GM12878 (cell line): ENCODE results near the gene CCR3. TPM values are rescaled to one million over a fixed set of nuclear protein-coding genes. Genes with fewer than 3 reads are reported as not detected.
A peak's percentile ranks its signal among the peaks of the same experiment; 100 is the strongest.

Experiments
- ATAC-seq: fragments of 200-7000 bp; cut with Tn5 transposase; 3 replicates; pipeline ENCODE4 v1.9.1; 2020; ENCODE audit warnings: mild to moderate bottlenecking, moderate library complexity
- BruUV-seq: library from RNA; stranded (reverse); fragments of 400-500 nt; replicated peaks from 2 replicates; lab custom pipeline; 2021; lab: Mats Ljungman, UMichigan
- CTCF ChIA-PET: fragments of 300-600 bp; sonication (Branson Sonifier 250); formaldehyde crosslinking; extraction: SDS; loops from one replicate; lab custom pipeline; 2021; ENCODE audit warnings: inconsistent platforms; lab: Yijun Ruan, JAX
- POLR2A ChIA-PET: fragments of 350-600 bp; formaldehyde crosslinking; extraction: SDS; loops from one replicate; lab custom pipeline; 2021; ENCODE audit warnings: inconsistent platforms; lab: Charles Lee
- RAD21 ChIA-PET: fragments of 300-600 bp; sonication (Branson Sonifier 250); formaldehyde crosslinking; loops from one replicate; lab custom pipeline; 2023; ENCODE audit warnings: antibody characterized with exemption; ENCODE audit not compliant: unreplicated experiment; lab: Charles Lee
- SMC1A ChIA-PET: fragments of 300-600 bp; sonication (Branson Sonifier 250); formaldehyde crosslinking; loops from one replicate; lab custom pipeline; 2023; ENCODE audit not compliant: unreplicated experiment, uncharacterized antibody; lab: Charles Lee
- DNase-seq: peaks from one replicate; pipeline ENCODE4 v3.0.0-alpha.2; 2011; ENCODE audit warnings: low read depth, low spot score
- FAIRE-seq: peaks from 3 replicates; lab custom pipeline; 2011; peaks lifted over from hg19 to GRCh38; lab: Jason Lieb, UNC
- H2AFZ ChIP-seq: 2 replicates; pipeline ENCODE4 v1.6.0; 2011; ENCODE audit warnings: low read depth, low read length, control low read depth; ENCODE audit not compliant: control insufficient read depth
- H3K27ac ChIP-seq: 2 replicates; pipeline ENCODE4 v1.5.1; 2011; ENCODE audit warnings: control low read depth; ENCODE audit not compliant: control insufficient read depth, insufficient read depth
- H3K27me3 ChIP-seq, 2 experiments: replicated peaks in 1 of 2; 2 replicates each; pipeline versions ENCODE4 v1.6.0 to v1.6.1; 2011; ENCODE audit warnings: low read length in 1 of 2; ENCODE audit not compliant: control insufficient read depth in 2 of 2, insufficient read depth in 2 of 2
- H3K36me3 ChIP-seq, 2 experiments: 2 replicates each; pipeline ENCODE4 v1.5.1; 2011; ENCODE audit warnings: low read length in 1 of 2; ENCODE audit not compliant: control insufficient read depth in 2 of 2, insufficient read depth in 2 of 2
- H3K4me1 ChIP-seq: 2 replicates; pipeline ENCODE4 v1.6.1; 2011; ENCODE audit warnings: mild to moderate bottlenecking, low read length, moderate library complexity, mixed read lengths; ENCODE audit not compliant: control insufficient read depth, insufficient read depth
- H3K4me2 ChIP-seq: 2 replicates; pipeline ENCODE4 v1.6.0; 2011; ENCODE audit warnings: control low read depth; ENCODE audit not compliant: control insufficient read depth, insufficient read depth
- H3K4me3 ChIP-seq: fragments of 200-600 bp; sonication (generic); 2 replicates; pipeline ENCODE4 v1.5.1; 2016
- H3K79me2 ChIP-seq: 2 replicates; pipeline ENCODE4 v1.6.0; 2011; ENCODE audit warnings: low read length; ENCODE audit not compliant: control insufficient read depth, insufficient read depth
- H3K9ac ChIP-seq: 2 replicates; pipeline ENCODE4 v1.8.0; 2011; ENCODE audit warnings: low read length, control low read depth, mixed read lengths; ENCODE audit not compliant: control insufficient read depth, insufficient read depth
- H3K9me3 ChIP-seq: replicated peaks from 3 replicates; pipeline ENCODE4 v1.5.1; 2011; ENCODE audit warnings: mild to moderate bottlenecking, low read length; ENCODE audit not compliant: control insufficient read depth, insufficient read depth
- H4K20me1 ChIP-seq: 2 replicates; pipeline ENCODE4 v1.6.0; 2011; ENCODE audit not compliant: control insufficient read depth, insufficient read depth
- IKZF2 ChIP-seq, 2 experiments: fragments of 450-650 bp; IDR thresholded peaks; 2 replicates each; pipeline ENCODE4 v1.6.1; 2017; ENCODE audit warnings: mild to moderate bottlenecking in 2 of 2, moderate library complexity in 2 of 2
- NBN ChIP-seq: fragments of 450-650 bp; IDR thresholded peaks from 2 replicates; pipeline ENCODE4 v1.6.1; 2016
- PBX3 ChIP-seq: IDR thresholded peaks from 2 replicates; pipeline ENCODE4 v1.6.1; 2011; ENCODE audit warnings: mild to moderate bottlenecking, low read depth, low read length, moderate library complexity; ENCODE audit not compliant: insufficient replicate concordance
- RAD21 ChIP-seq: IDR thresholded peaks from 2 replicates; pipeline ENCODE4 v1.6.1; 2011; ENCODE audit warnings: mild to moderate bottlenecking, low read depth, low read length, moderate library complexity; ENCODE audit not compliant: insufficient read depth
- SPI1 ChIP-seq: IDR thresholded peaks from 2 replicates; pipeline ENCODE4 v1.6.1; 2011; ENCODE audit warnings: low read depth, mild to moderate bottlenecking, low read length, moderate library complexity, borderline replicate concordance; ENCODE audit not compliant: insufficient read depth
- TCF12 ChIP-seq: IDR thresholded peaks from 2 replicates; pipeline ENCODE4 v1.6.1; 2011; ENCODE audit warnings: low read depth, mild to moderate bottlenecking, low read length
- ZNF207 ChIP-seq: fragments of 450-650 bp; IDR thresholded peaks from 2 replicates; pipeline ENCODE4 v1.6.1; 2014; ENCODE audit warnings: antibody characterized with exemption, mild to moderate bottlenecking, borderline replicate concordance
- WGBS: methylation state at CpG from one replicate; pipeline ENCODE4 v1.1.6; 2016; ENCODE audit warnings: low lambda C conversion rate; ENCODE audit not compliant: insufficient replicate concordance, insufficient coverage; ENCODE audit errors: missing lambda C conversion rate; 5-methylcytosine and 5-hydroxymethylcytosine counted together
- in situ Hi-C: fragments of 300-500 bp; cut with MboI; formaldehyde crosslinking; loops from 9 replicates; pipeline ENCODE4 v1.14.3; 2018; ENCODE audit warnings: mixed read lengths
- intact Hi-C: fragments of 100-400 bp; cut with micrococcal nuclease; formaldehyde crosslinking; loops from one replicate; pipeline ENCODE4 v1.14.2; 2022; ENCODE audit not compliant: unreplicated experiment
- polyA plus RNA-seq, 11 experiments: library from polyadenylated mRNA; depleted of rRNA in 4 of 11; unstranded in 6 of 11; stranded (reverse) in 5 of 11; fragments of >200 nt; fragmentation: Nextera tagmentation in 4 of 11; fragmentation: Illumina TruSeq in 1 of 11; extraction: Ambion mirVana in 4 of 11; extraction: Trizol in 1 of 11; gene quantifications; 1 replicate in 1 of 11; 2 replicates in 10 of 11; pipeline versions ENCODE4 v1.2.1 to v1.2.3, GENCODE V29; 2011 to 2016; ENCODE audit warnings: inconsistent platforms in 2 of 11, missing spikeins in 2 of 11, low read depth in 1 of 11
- total RNA-seq, 4 experiments: library from RNA; depleted of rRNA in 3 of 4; stranded (reverse); fragments of >200 nt in 3 of 4; fragmentation: Illumina TruSeq in 1 of 4; extraction: Trizol in 1 of 4; gene quantifications; 2 replicates each; pipeline versions ENCODE4 v1.2.1 to v1.2.3, GENCODE V29; 2013 to 2021

CCR3 gene
- total and polyA plus RNA-seq, 10 of the 15 experiments (the other 5 are each of a cell fraction or from before 2014, with no cell fraction given) = 0.13 to 0.78 (median 0.41) TPM; not detected in 1

DNA sequence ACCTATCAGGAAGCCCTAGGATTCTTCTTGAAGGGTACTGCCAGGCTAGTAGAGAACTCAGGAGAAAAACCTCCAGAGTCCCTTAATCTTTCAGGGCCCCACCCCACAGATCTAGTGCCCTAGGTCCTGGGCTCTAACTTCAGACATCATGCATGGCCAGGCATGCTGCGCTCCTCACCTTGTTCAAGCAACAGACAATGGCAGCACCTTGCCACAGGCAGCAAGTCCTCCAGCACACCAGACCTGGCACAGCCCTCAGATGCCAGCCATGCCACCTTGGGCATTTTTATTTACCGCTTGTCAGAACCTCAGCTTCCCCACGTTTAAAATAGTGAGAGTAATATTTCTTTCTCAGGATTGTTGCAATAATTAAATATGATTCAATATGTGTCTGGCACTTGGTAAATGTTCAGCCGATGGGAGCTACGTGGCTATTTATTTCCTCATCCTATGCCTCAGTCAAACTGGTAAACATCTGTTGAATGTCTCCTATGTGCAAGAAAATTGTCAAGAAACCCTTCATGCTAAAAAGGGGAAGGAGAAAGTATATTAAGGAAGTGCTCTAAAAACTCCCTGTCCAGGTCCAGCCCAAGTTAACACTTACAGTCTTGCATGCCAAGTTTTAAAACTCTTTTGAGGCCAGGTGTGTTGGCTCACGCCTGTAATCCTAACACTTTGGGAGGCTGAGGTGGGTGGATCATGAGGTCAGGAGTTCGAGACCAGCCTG is 19.7 kb upstream of the CCR3 start (continued):
- peak; percentile 85 for TF ChIP-seq SPI1
- peak; percentile 46 to 70; a peak in 2 of 4 replicates for TF ChIP-seq IKZF2 (IDR thresholded peaks at IDR 0.05)
- no peak for TF ChIP-seq ZNF207
- no peak for TF ChIP-seq TCF12
- peak; percentile 30; the same call in 1 of the 2 replicates for TF ChIP-seq NBN
- no peak for TF ChIP-seq PBX3

DNA sequence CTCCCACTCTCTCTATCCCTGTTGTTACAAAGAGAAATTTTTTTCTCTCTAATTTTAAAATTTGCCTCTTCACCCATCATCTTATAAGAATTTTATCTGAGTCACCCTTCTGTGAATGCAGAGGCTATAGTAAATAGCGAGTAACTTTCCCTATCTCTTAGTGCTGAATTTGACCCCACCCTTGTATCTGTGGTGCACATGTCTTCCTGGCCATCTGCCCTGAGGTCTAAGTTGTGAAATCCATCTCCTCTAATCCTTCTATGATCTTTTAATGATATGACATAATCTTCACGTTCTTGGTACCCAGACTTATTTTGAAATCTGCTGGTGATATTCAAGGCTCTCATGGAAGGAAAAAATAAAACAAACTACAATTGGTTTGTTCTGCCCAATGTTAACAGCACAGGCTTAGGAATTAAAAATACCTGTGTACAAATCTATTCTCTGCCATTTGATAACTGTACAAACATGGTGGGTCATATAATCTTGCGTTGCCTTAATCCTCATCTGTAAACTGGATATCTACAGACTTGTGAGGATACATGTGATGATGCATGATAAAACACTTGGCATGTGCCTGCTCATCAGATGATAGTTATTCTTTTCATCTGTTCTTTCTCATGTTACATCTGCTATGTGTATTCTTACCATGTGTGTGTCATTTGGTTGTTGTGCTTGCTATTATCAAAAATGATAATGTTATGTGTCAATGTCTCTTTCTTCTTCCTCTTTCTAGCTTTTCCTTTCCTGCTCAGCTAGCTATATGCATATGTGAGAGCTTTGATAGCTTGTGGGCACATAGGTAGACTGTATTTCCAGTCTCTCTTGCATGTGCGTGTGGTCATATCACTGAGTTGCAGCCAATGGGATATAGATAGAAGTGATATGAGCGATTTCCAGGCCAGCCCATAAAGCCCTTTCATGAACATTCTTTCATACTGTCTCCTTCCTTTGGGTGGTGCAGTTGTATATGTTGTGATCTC is 13.7 kb upstream of the CCR3 start:
- no TSS peak for BruUV-seq
- ChIA-PET RAD21 (interaction anchor here (0.7 to 1.2 kb wide), 3 partner anchors 140 to 150 kb away, joined by 3 to 5 read pairs (median 3); no protein-coding TSS in a partner anchor), CTCF (interaction anchor here (0.8 to 1.7 kb wide), 3 partner anchors 140 to 150 kb away, joined by 3 to 5 read pairs (median 4); no protein-coding TSS in a partner anchor), POLR2A (no interaction called here), SMC1A (interaction anchor here (1.3 to 1.6 kb wide), 3 partner anchors 139 to 142 kb away, joined by 3 to 5 read pairs (median 4); partner anchors contain the start of gene CCR5)
- peak; percentile 83 for FAIRE-seq
- H4K20me1 ChIP-seq = no peaks in the 10 kb centered on the region; the same call in 1 of the 2 replicates
- peak; percentile 30; the same call in 1 of the 2 replicates for TF ChIP-seq RAD21
- no peak for TF ChIP-seq NBN
- no peak for ATAC-seq
- no peaks in the 10 kb centered on the region for H3K79me2 ChIP-seq
- no peak overlapping the region for H3K4me2 ChIP-seq
- no peak overlapping the region for H3K4me3 ChIP-seq
- H3K27ac ChIP-seq = no peak overlapping the region
- no peak overlapping the region for H2AFZ ChIP-seq
- in situ Hi-C loops (no loop called here), intact Hi-C loops (no loop called here)
- WGBS = 75% methylated on average over 5 of the region's 5 CpGs
- no peak for DNase-seq
- H3K4me1 ChIP-seq = peaks cover 3% of the 10 kb centered on the region
- peaks cover 0 to 3% of the 10 kb centered on the region in 2 experiments; a peak in 2 of 4 replicates for H3K27me3 ChIP-seq
- no peaks in the 10 kb centered on the region for H3K36me3 ChIP-seq
- H3K9me3 ChIP-seq = peaks cover 2% of the 10 kb centered on the region; the same call in 2 of the 3 replicates
- no peak overlapping the region for H3K9ac ChIP-seq
